Breast epithelium (tissue), 3 donors: ENCODE measurements around the gene UBR3.

ENCODE experiments used
- POLR2A ChIP-seq: fragments of 450-650 bp; IDR thresholded peaks from one replicate; pipeline ENCODE4 v1.6.1; 2016; ENCODE audit warnings: antibody characterized with exemption, mild to moderate bottlenecking, moderate library complexity
- TF ChIP-seq, protein P1 (sequence below), 3 donors: fragments of 450-650 bp; IDR thresholded peaks; one replicate each; pipeline ENCODE4 v1.5.1; 2016 to 2017; ENCODE audit warnings: antibody characterized with exemption in 3 of 3, mild to moderate bottlenecking in 3 of 3, moderate library complexity in 3 of 3

DNA sequence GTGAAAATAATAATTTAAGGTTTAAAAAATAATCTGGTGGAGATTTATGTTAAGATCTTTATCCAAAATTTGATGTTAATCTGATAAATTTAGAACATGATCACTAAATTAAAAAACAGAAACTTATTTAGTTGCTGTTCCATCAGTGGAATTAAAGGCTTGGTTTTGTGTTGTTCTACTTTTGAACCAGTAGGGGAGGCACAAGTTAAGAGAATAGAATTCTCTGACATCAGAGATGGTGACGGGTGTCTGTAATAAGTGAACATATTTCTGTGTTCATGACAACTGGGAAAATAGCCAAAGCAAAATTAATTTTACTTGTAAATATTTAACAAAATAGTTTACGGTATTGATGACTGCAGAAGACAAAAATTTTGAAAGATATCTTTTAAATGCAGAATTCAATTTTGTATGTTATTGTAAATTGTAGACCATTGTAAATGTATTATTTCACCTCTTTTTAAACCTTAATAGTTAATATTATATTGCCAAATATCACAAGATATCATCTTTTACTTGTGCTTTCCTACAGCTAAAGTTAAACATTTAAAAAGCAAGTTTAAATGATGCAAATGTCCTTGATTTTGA, 106.0 kb downstream of the UBR3 start:
- TF ChIP-seq, protein P1, sequence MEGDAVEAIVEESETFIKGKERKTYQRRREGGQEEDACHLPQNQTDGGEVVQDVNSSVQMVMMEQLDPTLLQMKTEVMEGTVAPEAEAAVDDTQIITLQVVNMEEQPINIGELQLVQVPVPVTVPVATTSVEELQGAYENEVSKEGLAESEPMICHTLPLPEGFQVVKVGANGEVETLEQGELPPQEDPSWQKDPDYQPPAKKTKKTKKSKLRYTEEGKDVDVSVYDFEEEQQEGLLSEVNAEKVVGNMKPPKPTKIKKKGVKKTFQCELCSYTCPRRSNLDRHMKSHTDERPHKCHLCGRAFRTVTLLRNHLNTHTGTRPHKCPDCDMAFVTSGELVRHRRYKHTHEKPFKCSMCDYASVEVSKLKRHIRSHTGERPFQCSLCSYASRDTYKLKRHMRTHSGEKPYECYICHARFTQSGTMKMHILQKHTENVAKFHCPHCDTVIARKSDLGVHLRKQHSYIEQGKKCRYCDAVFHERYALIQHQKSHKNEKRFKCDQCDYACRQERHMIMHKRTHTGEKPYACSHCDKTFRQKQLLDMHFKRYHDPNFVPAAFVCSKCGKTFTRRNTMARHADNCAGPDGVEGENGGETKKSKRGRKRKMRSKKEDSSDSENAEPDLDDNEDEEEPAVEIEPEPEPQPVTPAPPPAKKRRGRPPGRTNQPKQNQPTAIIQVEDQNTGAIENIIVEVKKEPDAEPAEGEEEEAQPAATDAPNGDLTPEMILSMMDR (IDR thresholded peaks at IDR 0.05), result peak in 2 of 3 donors; percentile 49 to 78
- no peak for TF ChIP-seq POLR2A
